Measurements from ENCODE around the gene STRIP1. TPM values are rescaled to one million over a fixed set of nuclear protein-coding genes. Genes with fewer than 3 reads are reported as not detected.

STRIP1 gene
- total and polyA plus RNA-seq, 2 donors from 2014 or later, result 9.5 to 31.1 TPM

GRCh38 chr1:110085671-110086070, 51.2 kb downstream of the STRIP1 start:
- Histone ChIP-seq H3K27me3 (ENCODE audit: control insufficient read depth, insufficient read depth, low read length) (peaks cover 46% of the 10 kb centered on the region), H3K36me3 (ENCODE audit: control insufficient read depth in 2 of 3, insufficient read depth in 3 of 3, low read length in 3 of 3) (no peaks in the 10 kb centered on the region), H3K9me3 (ENCODE audit: control insufficient read depth in 2 of 3, insufficient read depth in 1 of 3, low read length in 3 of 3) (no peaks in the 10 kb centered on the region), H3K4me3 (ENCODE audit: low read length in 3 of 3) (no peak overlapping the region), H3K9ac (ENCODE audit: low read length in 3 of 3) (no peak overlapping the region), H3K27ac (ENCODE audit: low read depth in 2 of 2, low read length in 2 of 2) (no peak overlapping the region), H3K4me1 (ENCODE audit: control insufficient read depth in 2 of 3, insufficient read depth in 2 of 3, low read depth in 1 of 3, low read length in 3 of 3) (peaks cover 0 to 4% (median 0%) of the 10 kb centered on the region in 3 donors)
- no peak for TF ChIP-seq CTCF (IDR thresholded peaks at IDR 0.05; ENCODE audit: borderline replicate concordance, extremely low read depth, insufficient read depth)
- no peak for DNase-seq
- intact Hi-C loops (cut with DNase I), result no loop called here
- FAIRE-seq, result no peak

DNA sequence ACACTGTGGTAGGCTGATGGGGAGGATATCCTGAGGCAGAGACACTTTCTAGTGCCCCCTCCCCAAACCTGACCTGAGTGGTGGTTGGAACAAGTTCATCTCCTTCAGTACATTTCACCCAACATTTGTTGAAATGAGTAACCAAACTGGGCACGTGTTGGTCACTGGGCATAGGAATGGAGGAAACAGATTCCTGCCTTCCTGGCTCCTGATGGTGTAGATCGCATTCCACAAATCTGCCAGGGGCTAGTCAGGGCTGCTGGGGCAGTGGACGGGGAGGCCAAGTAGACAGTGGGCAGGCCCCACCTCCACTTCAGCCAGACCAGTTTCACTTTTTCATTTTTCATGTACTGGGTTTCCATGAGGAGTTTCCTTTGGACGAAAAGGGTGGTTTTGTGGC, 52.5 kb downstream of the STRIP1 start:
- Histone ChIP-seq H3K27me3 (ENCODE audit: control insufficient read depth, insufficient read depth, low read length) (peaks cover 43% of the 10 kb centered on the region), H3K9ac (ENCODE audit: low read length in 3 of 3) (no peak overlapping the region), H3K9me3 (ENCODE audit: control insufficient read depth in 2 of 3, insufficient read depth in 1 of 3, low read length in 3 of 3) (no peaks in the 10 kb centered on the region), H3K4me1 (ENCODE audit: control insufficient read depth in 2 of 3, insufficient read depth in 2 of 3, low read depth in 1 of 3, low read length in 3 of 3) (peaks cover 0 to 4% (median 0%) of the 10 kb centered on the region in 3 donors), H3K36me3 (ENCODE audit: control insufficient read depth in 2 of 3, insufficient read depth in 3 of 3, low read length in 3 of 3) (no peaks in the 10 kb centered on the region), H3K4me3 (ENCODE audit: low read length in 3 of 3) (no peak overlapping the region), H3K27ac (ENCODE audit: low read depth in 2 of 2, low read length in 2 of 2) (no peak overlapping the region)
- no peak for TF ChIP-seq CTCF (IDR thresholded peaks at IDR 0.05; ENCODE audit: borderline replicate concordance, extremely low read depth, insufficient read depth)
- DNase-seq (peak in 1 of 5 donors; percentile 22), FAIRE-seq (no peak)
- intact Hi-C loops (cut with DNase I), result no loop called here

GRCh38 chr1:110087812-110088738, 53.7 kb downstream of the STRIP1 start:
- peaks cover 0 to 4% (median 0%) of the 10 kb centered on the region in 3 donors for H3K4me1 ChIP-seq (ENCODE audit: control insufficient read depth in 2 of 3, insufficient read depth in 2 of 3, low read depth in 1 of 3, low read length in 3 of 3)
- no peak overlapping the region for H3K27ac ChIP-seq (ENCODE audit: low read depth in 2 of 2, low read length in 2 of 2)
- no peak overlapping the region for H3K9ac ChIP-seq (ENCODE audit: low read length in 3 of 3)
- H3K36me3 ChIP-seq (ENCODE audit: control insufficient read depth in 2 of 3, insufficient read depth in 3 of 3, low read length in 3 of 3), result no peaks in the 10 kb centered on the region
- no peak for FAIRE-seq
- no peaks in the 10 kb centered on the region for H3K9me3 ChIP-seq (ENCODE audit: control insufficient read depth in 2 of 3, insufficient read depth in 1 of 3, low read length in 3 of 3)
- intact Hi-C loops (cut with DNase I), result no loop called here
- no peak overlapping the region for H3K4me3 ChIP-seq (ENCODE audit: low read length in 3 of 3)
- H3K27me3 ChIP-seq (ENCODE audit: control insufficient read depth, insufficient read depth, low read length), result peaks cover 33% of the 10 kb centered on the region
- peak in 2 of 5 donors; percentile 54 to 72 for DNase-seq
- TF ChIP-seq CTCF (IDR thresholded peaks at IDR 0.05; ENCODE audit: borderline replicate concordance, extremely low read depth, insufficient read depth), result peak; percentile 64
